DND-41 (cell line): Measurements from ENCODE around the gene SMIM1.

Source experiments
- ATAC-seq: fragments of 200-7000 bp; cut with Tn5 transposase; 3 replicates; pipeline ENCODE4 v1.9.1; 2021; ENCODE audit warnings: low read depth; ENCODE audit not compliant: insufficient read depth
- DNase-seq: peaks from one replicate; pipeline ENCODE4 v3.0.0-alpha.2; 2020
- H2AFZ ChIP-seq: 2 replicates; pipeline ENCODE4 v1.6.0; 2012; ENCODE audit warnings: low read depth, low read length
- H3K27ac ChIP-seq: 2 replicates; pipeline ENCODE4 v1.5.1; 2012; ENCODE audit warnings: low read length, inconsistent platforms
- H3K27me3 ChIP-seq: fragments of 200-600 bp; sonication (generic); 2 replicates; pipeline ENCODE4 v1.6.0; 2012; ENCODE audit warnings: low read length, mild to moderate bottlenecking, inconsistent platforms; ENCODE audit not compliant: insufficient read depth, poor library complexity
- H3K36me3 ChIP-seq: 2 replicates; pipeline ENCODE4 v1.5.1; 2012; ENCODE audit warnings: low read length, inconsistent platforms; ENCODE audit not compliant: insufficient read depth
- H3K4me1 ChIP-seq: 2 replicates; pipeline ENCODE4 v1.5.1; 2012; ENCODE audit warnings: mild to moderate bottlenecking, low read length; ENCODE audit not compliant: insufficient read depth
- H3K4me2 ChIP-seq: 2 replicates; pipeline ENCODE4 v1.6.0; 2012; ENCODE audit warnings: mild to moderate bottlenecking, moderate library complexity, low read length, inconsistent platforms; ENCODE audit not compliant: insufficient read depth
- H3K4me3 ChIP-seq, 2 experiments: fragments of 200-600 bp in 1 of 2; shearing (Covaris generic) in 1 of 2; 2 replicates each; pipeline ENCODE4 v1.5.1; 2012 to 2016; ENCODE audit warnings: inconsistent platforms in 2 of 2, low read length in 2 of 2, mild to moderate bottlenecking in 2 of 2, low read depth in 1 of 2, moderate library complexity in 1 of 2
- H3K79me2 ChIP-seq: 2 replicates; pipeline ENCODE4 v1.6.0; 2012; ENCODE audit warnings: low read length, inconsistent platforms; ENCODE audit not compliant: insufficient read depth
- H3K9ac ChIP-seq: 2 replicates; pipeline ENCODE4 v1.6.0; 2012; ENCODE audit warnings: low read depth, mild to moderate bottlenecking, inconsistent platforms, low read length, moderate library complexity
- H3K9me3 ChIP-seq: 2 replicates; pipeline ENCODE4 v1.5.1; 2012; ENCODE audit warnings: low read length, moderate library complexity, mild to moderate bottlenecking, inconsistent platforms; ENCODE audit not compliant: insufficient read depth, severe bottlenecking
- H4K20me1 ChIP-seq: 2 replicates; pipeline ENCODE4 v1.6.0; 2012; ENCODE audit warnings: low read length; ENCODE audit not compliant: insufficient read depth
- CTCF ChIP-seq: IDR thresholded peaks from 2 replicates; pipeline ENCODE4 v1.5.1; 2012; ENCODE audit warnings: borderline replicate concordance, low read length, moderate library complexity, mild to moderate bottlenecking; ENCODE audit not compliant: poor library complexity, severe bottlenecking; ENCODE audit errors: extremely low read depth
- EZH2 ChIP-seq: IDR thresholded peaks from 3 replicates; pipeline ENCODE4 v1.6.1; 2012; ENCODE audit warnings: borderline replicate concordance, low read depth, mild to moderate bottlenecking, moderate library complexity, low read length, inconsistent platforms; ENCODE audit not compliant: severe bottlenecking

SMIM1 gene

GRCh38 chr1:3817821-3818597 is 45.5 kb downstream of the SMIM1 start:
- H3K27me3 ChIP-seq, result no peaks in the 10 kb centered on the region
- no peak overlapping the region for H3K9ac ChIP-seq
- H3K4me1 ChIP-seq, result no peaks in the 10 kb centered on the region
- no peaks in the 10 kb centered on the region for H3K9me3 ChIP-seq
- no peak overlapping the region for H3K4me2 ChIP-seq
- no peaks in the 10 kb centered on the region for H3K79me2 ChIP-seq
- no peak for DNase-seq
- TF ChIP-seq CTCF (no peak), EZH2 (no peak)
- peaks cover 41% of the 10 kb centered on the region for H3K36me3 ChIP-seq
- H3K4me3 ChIP-seq, result no peak overlapping the region
- no peak overlapping the region for H3K27ac ChIP-seq
- H4K20me1 ChIP-seq, result no peaks in the 10 kb centered on the region
- no peak overlapping the region for H2AFZ ChIP-seq
- no peak for ATAC-seq

- Histone ChIP-seq H2AFZ (no peak overlapping the region), H3K36me3 (peaks cover 40% of the 10 kb centered on the region), H3K79me2 (no peaks in the 10 kb centered on the region), H3K9ac (no peak overlapping the region), H3K4me1 (no peaks in the 10 kb centered on the region), H3K27me3 (no peaks in the 10 kb centered on the region), H4K20me1 (no peaks in the 10 kb centered on the region), H3K4me3 (no peak overlapping the region), H3K27ac (no peak overlapping the region), H3K9me3 (no peaks in the 10 kb centered on the region), H3K4me2 (no peak overlapping the region)
- no peak for TF ChIP-seq EZH2
- no peak for TF ChIP-seq CTCF
- no peak for DNase-seq
- ATAC-seq, result no peak
Measured at GRCh38 chr1:3819771-3820200, 47.2 kb downstream of the SMIM1 start.

GRCh38 chr1:3820316-3820715 is 47.8 kb downstream of the SMIM1 start:
- no peaks in the 10 kb centered on the region for H3K27me3 ChIP-seq
- DNase-seq (no peak), ATAC-seq (no peak)
- H4K20me1 ChIP-seq, result no peaks in the 10 kb centered on the region
- no peaks in the 10 kb centered on the region for H3K4me1 ChIP-seq
- H3K9me3 ChIP-seq, result no peaks in the 10 kb centered on the region
- H3K9ac ChIP-seq, result no peak overlapping the region
- H2AFZ ChIP-seq, result no peak overlapping the region
- H3K4me3 ChIP-seq, result no peak overlapping the region
- H3K36me3 ChIP-seq, result peaks cover 39% of the 10 kb centered on the region
- no peak overlapping the region for H3K27ac ChIP-seq
- no peak overlapping the region for H3K4me2 ChIP-seq
- TF ChIP-seq EZH2, result no peak
- TF ChIP-seq CTCF, result no peak
- no peaks in the 10 kb centered on the region for H3K79me2 ChIP-seq
